HepG2 (cell line): Measurements from ENCODE around the gene C2. TPM values are rescaled to one million over a fixed set of nuclear protein-coding genes. Genes with fewer than 3 reads are reported as not detected.

Source experiments
- BORCS8-MEF2B ChIP-seq: sonication (generic); formaldehyde crosslinking; IDR thresholded peaks from 2 replicates; pipeline ENCODE4 v1.8.0; 2022; ENCODE audit warnings: mild to moderate bottlenecking, missing genetic modification reagents
- DZIP1 ChIP-seq: sonication (generic); formaldehyde crosslinking; IDR thresholded peaks from 2 replicates; pipeline ENCODE4 v1.5.0; 2020; ENCODE audit warnings: mild to moderate bottlenecking, missing genetic modification reagents
- GZF1 ChIP-seq: sonication (generic); formaldehyde crosslinking; IDR thresholded peaks from 2 replicates; pipeline ENCODE4 v1.5.1; 2020; ENCODE audit warnings: mild to moderate bottlenecking, missing genetic modification reagents
- ISX ChIP-seq: sonication (generic); formaldehyde crosslinking; conservative IDR thresholded peaks from 2 replicates; pipeline ENCODE4 v1.5.0; 2020; ENCODE audit warnings: missing genetic modification reagents
- KDM1A ChIP-seq: IDR thresholded peaks from 2 replicates; pipeline ENCODE4 v1.6.1; 2016; ENCODE audit warnings: missing compliant biosample characterization
- KDM2A ChIP-seq: sonication (generic); formaldehyde crosslinking; IDR thresholded peaks from 2 replicates; pipeline ENCODE4 v1.4.0; 2020; ENCODE audit warnings: low read depth, missing genetic modification reagents, borderline replicate concordance
- KLF6 ChIP-seq: IDR thresholded peaks from 2 replicates; pipeline ENCODE4 v1.8.0; 2016; ENCODE audit warnings: missing biosample characterization, missing genetic modification reagents
- MYNN ChIP-seq: sonication (generic); formaldehyde crosslinking; IDR thresholded peaks from 2 replicates; pipeline ENCODE4 v1.4.0; 2020; ENCODE audit warnings: mild to moderate bottlenecking, low read depth, missing genetic modification reagents
- PCBP2 ChIP-seq: fragments of 200-400 bp; formaldehyde crosslinking; optimal IDR thresholded peaks from 2 replicates; pipeline ENCODE3; 2018; ENCODE audit warnings: low read length, low read depth; ENCODE audit not compliant: poor library complexity, severe bottlenecking
- RFX5 ChIP-seq: IDR thresholded peaks from 2 replicates; pipeline ENCODE4 v1.6.1; 2011; ENCODE audit warnings: low read depth, low read length, improper control_type of control experiment
- SKI ChIP-seq: fragments of 450-650 bp; IDR thresholded peaks from one replicate; pipeline ENCODE4 v1.6.1; 2018; ENCODE audit warnings: mild to moderate bottlenecking; ENCODE audit not compliant: partially characterized antibody
- SPEN ChIP-seq: sonication (generic); formaldehyde crosslinking; IDR thresholded peaks from 2 replicates; pipeline ENCODE4 v1.5.1; 2020; ENCODE audit warnings: low read depth, mild to moderate bottlenecking, missing genetic modification reagents
- ZNF292 ChIP-seq: sonication (generic); formaldehyde crosslinking; IDR thresholded peaks from 2 replicates; pipeline ENCODE4 v1.8.1; 2022; ENCODE audit warnings: mild to moderate bottlenecking, low read depth, missing genetic modification reagents, borderline replicate concordance
- ZNF431 ChIP-seq: sonication (generic); formaldehyde crosslinking; IDR thresholded peaks from 2 replicates; pipeline ENCODE4 v1.9.0; 2022; ENCODE audit warnings: missing genetic modification reagents, low read depth, mild to moderate bottlenecking, borderline replicate concordance
- ZNF562 ChIP-seq: sonication (generic); formaldehyde crosslinking; IDR thresholded peaks from 2 replicates; pipeline ENCODE4 v1.8.0; 2022; ENCODE audit warnings: missing genetic modification reagents, borderline replicate concordance
- ZNF644 ChIP-seq: IDR thresholded peaks from 2 replicates; pipeline ENCODE4 v1.6.1; 2016; ENCODE audit warnings: low read depth
- ZNF652 ChIP-seq: IDR thresholded peaks from 2 replicates; pipeline ENCODE4 v1.6.1; 2016; ENCODE audit warnings: low read depth, borderline replicate concordance
- ZNF878 ChIP-seq: sonication (generic); formaldehyde crosslinking; IDR thresholded peaks from 2 replicates; pipeline ENCODE4 v1.8.1; 2023; ENCODE audit warnings: mild to moderate bottlenecking, missing genetic modification reagents, moderate library complexity
- ZSCAN31 ChIP-seq: sonication (generic); formaldehyde crosslinking; IDR thresholded peaks from 2 replicates; pipeline ENCODE4 v1.5.0; 2020; ENCODE audit warnings: low read depth, mild to moderate bottlenecking, missing genetic modification reagents
- polyA plus RNA-seq, 8 experiments: library from polyadenylated mRNA; depleted of rRNA in 3 of 8; stranded (reverse) in 7 of 8; unstranded in 1 of 8; fragments of >200 nt; fragmentation: Illumina TruSeq in 4 of 8; extraction: Trizol in 4 of 8; gene quantifications; 2 replicates each; pipeline versions ENCODE4 v1.2.1 to v1.2.3, GENCODE V29; 2011 to 2016; ENCODE audit warnings: low read depth in 4 of 8, missing spikeins in 1 of 8, mixed read lengths in 1 of 8; ENCODE audit not compliant: insufficient read depth in 1 of 8
- total RNA-seq, 5 experiments: library from RNA; depleted of rRNA; stranded (reverse); fragments of >200 nt; fragmentation: Illumina TruSeq; extraction: Trizol; gene quantifications; 2 replicates each; pipeline ENCODE4 v1.2.3, GENCODE V29; 2016; ENCODE audit warnings: low read depth in 1 of 5
- TF ChIP-seq, protein P1 (sequence below): fragments of 450-650 bp; IDR thresholded peaks from 2 replicates; pipeline ENCODE4 v1.6.1; 2017; ENCODE audit warnings: mild to moderate bottlenecking
- TF ChIP-seq, protein P2 (sequence below), 2 experiments: sonication (generic) in 1 of 2; formaldehyde crosslinking in 1 of 2; IDR thresholded peaks; 2 replicates each; pipeline versions ENCODE4 v1.5.1 to v1.6.1; 2011 to 2020; ENCODE audit warnings: borderline replicate concordance in 1 of 2, low read depth in 1 of 2, low read length in 1 of 2, mild to moderate bottlenecking in 1 of 2, missing genetic modification reagents in 1 of 2, moderate library complexity in 1 of 2

The C2 gene
- total and polyA plus RNA-seq, 2 of the 13 experiments (the other 11 are each of a cell fraction or from before 2014, with no cell fraction given) = 165 to 307 TPM

DNA sequence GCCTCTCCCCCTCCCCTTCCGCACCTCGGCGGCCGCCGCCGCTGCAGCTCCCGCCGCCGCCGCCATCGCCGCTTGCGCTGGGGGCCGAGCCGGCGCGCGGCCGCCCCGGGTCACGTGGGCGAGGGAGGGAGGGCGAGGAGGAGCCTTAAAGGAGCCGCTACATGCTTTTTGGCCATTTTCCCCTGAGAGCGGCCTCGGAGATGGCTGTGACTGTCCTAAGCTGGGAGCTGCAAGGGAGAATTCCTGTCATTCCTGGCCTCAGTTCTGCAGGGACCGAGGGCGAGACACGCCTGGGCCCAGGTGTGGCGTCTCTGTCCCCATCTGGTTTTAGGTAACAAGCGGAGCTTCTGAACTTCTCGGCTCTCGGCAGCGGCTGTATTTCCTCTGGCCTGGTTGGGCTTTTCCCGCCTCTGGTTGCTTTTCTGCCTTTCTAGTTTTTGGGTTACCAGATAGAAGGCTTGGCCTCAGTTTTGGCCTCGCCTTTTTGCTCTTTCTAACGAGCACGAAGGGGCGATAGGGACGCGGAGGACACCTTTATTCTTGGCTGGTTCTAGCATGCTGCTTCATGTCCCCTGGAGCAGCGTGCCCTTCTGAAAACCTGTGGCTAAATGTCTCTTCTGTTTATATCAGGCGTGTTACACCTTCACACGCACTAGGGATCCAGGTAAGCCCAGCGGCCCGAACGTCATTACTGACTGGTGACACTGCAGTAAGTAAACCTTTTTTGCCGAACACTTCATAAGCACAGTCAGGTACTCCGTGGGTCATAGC, 29.7 kb upstream of the C2 start, which contains the start of gene EHMT2 (continued):
- TF ChIP-seq ZNF878 = peak; percentile 35; the same call in 1 of the 2 replicates
- no peak; the same call in 1 of the 2 replicates for TF ChIP-seq DZIP1 (CRISPR knock-in tag)
- no peak for TF ChIP-seq ZNF431 (CRISPR knock-in tag)
- TF ChIP-seq, protein P1, sequence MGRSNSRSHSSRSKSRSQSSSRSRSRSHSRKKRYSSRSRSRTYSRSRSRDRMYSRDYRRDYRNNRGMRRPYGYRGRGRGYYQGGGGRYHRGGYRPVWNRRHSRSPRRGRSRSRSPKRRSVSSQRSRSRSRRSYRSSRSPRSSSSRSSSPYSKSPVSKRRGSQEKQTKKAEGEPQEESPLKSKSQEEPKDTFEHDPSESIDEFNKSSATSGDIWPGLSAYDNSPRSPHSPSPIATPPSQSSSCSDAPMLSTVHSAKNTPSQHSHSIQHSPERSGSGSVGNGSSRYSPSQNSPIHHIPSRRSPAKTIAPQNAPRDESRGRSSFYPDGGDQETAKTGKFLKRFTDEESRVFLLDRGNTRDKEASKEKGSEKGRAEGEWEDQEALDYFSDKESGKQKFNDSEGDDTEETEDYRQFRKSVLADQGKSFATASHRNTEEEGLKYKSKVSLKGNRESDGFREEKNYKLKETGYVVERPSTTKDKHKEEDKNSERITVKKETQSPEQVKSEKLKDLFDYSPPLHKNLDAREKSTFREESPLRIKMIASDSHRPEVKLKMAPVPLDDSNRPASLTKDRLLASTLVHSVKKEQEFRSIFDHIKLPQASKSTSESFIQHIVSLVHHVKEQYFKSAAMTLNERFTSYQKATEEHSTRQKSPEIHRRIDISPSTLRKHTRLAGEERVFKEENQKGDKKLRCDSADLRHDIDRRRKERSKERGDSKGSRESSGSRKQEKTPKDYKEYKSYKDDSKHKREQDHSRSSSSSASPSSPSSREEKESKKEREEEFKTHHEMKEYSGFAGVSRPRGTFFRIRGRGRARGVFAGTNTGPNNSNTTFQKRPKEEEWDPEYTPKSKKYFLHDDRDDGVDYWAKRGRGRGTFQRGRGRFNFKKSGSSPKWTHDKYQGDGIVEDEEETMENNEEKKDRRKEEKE = no peak
- no peak for TF ChIP-seq KLF6 (CRISPR knock-in tag)
- TF ChIP-seq BORCS8-MEF2B (CRISPR knock-in tag) = no peak; the same call in 1 of the 2 replicates
- no peak for TF ChIP-seq MYNN (CRISPR knock-in tag)
- no peak for TF ChIP-seq PCBP2
- TF ChIP-seq, protein P2, sequence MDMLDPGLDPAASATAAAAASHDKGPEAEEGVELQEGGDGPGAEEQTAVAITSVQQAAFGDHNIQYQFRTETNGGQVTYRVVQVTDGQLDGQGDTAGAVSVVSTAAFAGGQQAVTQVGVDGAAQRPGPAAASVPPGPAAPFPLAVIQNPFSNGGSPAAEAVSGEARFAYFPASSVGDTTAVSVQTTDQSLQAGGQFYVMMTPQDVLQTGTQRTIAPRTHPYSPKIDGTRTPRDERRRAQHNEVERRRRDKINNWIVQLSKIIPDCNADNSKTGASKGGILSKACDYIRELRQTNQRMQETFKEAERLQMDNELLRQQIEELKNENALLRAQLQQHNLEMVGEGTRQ (IDR thresholded peaks at IDR 0.05; ENCODE audit: low read depth, low read length) = peak; percentile 93
- TF ChIP-seq, protein P2 (CRISPR knock-in tag; IDR thresholded peaks at IDR 0.05; ENCODE audit: borderline replicate concordance) = peak; percentile 80; the same call in 1 of the 2 replicates
- TF ChIP-seq SPEN (CRISPR knock-in tag) = no peak
- TF ChIP-seq RFX5 = no peak
- no peak for TF ChIP-seq ISX (CRISPR knock-in tag)
- no peak for TF ChIP-seq ZNF652
- TF ChIP-seq GZF1 = 0 out of 2 replicates have a peak, but pooled peaks have one; percentile 14
- TF ChIP-seq ZNF644 = no peak
- TF ChIP-seq KDM2A (CRISPR knock-in tag) = peak; percentile 82
- no peak for TF ChIP-seq ZNF292
- TF ChIP-seq ZSCAN31 = no peak
- TF ChIP-seq SKI = peak; percentile 56
- no peak for TF ChIP-seq KDM1A (CRISPR knock-in tag)
- TF ChIP-seq ZNF562 (CRISPR knock-in tag) = no peak
